Measurements from ENCODE around the gene SLC35F4.

The SLC35F4 gene

GRCh38 chr14:57809808-57810207, 56.1 kb downstream of the SLC35F4 start:
- TF ChIP-seq CTCF (IDR thresholded peaks at IDR 0.05; ENCODE audit: low read depth, low read length) = no peak
- H3K4me3 ChIP-seq (ENCODE audit: low read depth, low read length) = no peak overlapping the region

GRCh38 chr14:57797160-57797559, 68.7 kb downstream of the SLC35F4 start:
- no peak overlapping the region for H3K4me3 ChIP-seq (ENCODE audit: low read depth, low read length)
- TF ChIP-seq CTCF (IDR thresholded peaks at IDR 0.05; ENCODE audit: low read depth, low read length) = no peak

- TF ChIP-seq CTCF (IDR thresholded peaks at IDR 0.05; ENCODE audit: low read depth, low read length) = no peak
These were observed 69.3 kb downstream of the SLC35F4 start for GRCh38 chr14:57796556-57796955.

GRCh38 chr14:57785058-57785457, 80.8 kb downstream of the SLC35F4 start:
- H3K4me3 ChIP-seq (ENCODE audit: low read depth, low read length) = no peak overlapping the region
- TF ChIP-seq CTCF (IDR thresholded peaks at IDR 0.05; ENCODE audit: low read depth, low read length) = no peak

More at GRCh38 chr14:57796556-57796955, 69.3 kb downstream of the SLC35F4 start:
- no peak overlapping the region for H3K4me3 ChIP-seq (ENCODE audit: low read depth, low read length)

- TF ChIP-seq CTCF (IDR thresholded peaks at IDR 0.05; ENCODE audit: low read depth, low read length) = no peak
- no peak overlapping the region for H3K4me3 ChIP-seq (ENCODE audit: low read depth, low read length)
These were observed 94.1 kb downstream of the SLC35F4 start for GRCh38 chr14:57771801-57772200.

GRCh38 chr14:57769863-57770523, 95.9 kb downstream of the SLC35F4 start:
- TF ChIP-seq CTCF (IDR thresholded peaks at IDR 0.05; ENCODE audit: low read depth, low read length) = no peak
- no peak overlapping the region for H3K4me3 ChIP-seq (ENCODE audit: low read depth, low read length)

- no peak for TF ChIP-seq CTCF (IDR thresholded peaks at IDR 0.05; ENCODE audit: low read depth, low read length)
- no peak overlapping the region for H3K4me3 ChIP-seq (ENCODE audit: low read depth, low read length)
These were observed 104.1 kb downstream of the SLC35F4 start for GRCh38 chr14:57761800-57762199.

Measured in WI38 (cell line).